H9 (cell line): ENCODE results near the gene SBK1. TPM values are rescaled to one million over a fixed set of nuclear protein-coding genes. Genes with fewer than 3 reads are reported as not detected.

Experiments
- DNase-seq: peaks from one replicate; pipeline ENCODE4 v3.0.0-alpha.2; 2017
- H2AFZ ChIP-seq: one replicate; pipeline ENCODE4 v1.6.1; 2013; ENCODE audit warnings: mild to moderate bottlenecking, low read length, control low read depth, moderate library complexity
- H2AK5ac ChIP-seq: 2 replicates; pipeline ENCODE4 v1.6.1; 2013; ENCODE audit warnings: low read length, control low read depth, mixed read lengths; ENCODE audit not compliant: insufficient read length
- H2BK120ac ChIP-seq: one replicate; pipeline ENCODE4 v1.6.1; 2013; ENCODE audit warnings: low read depth, mild to moderate bottlenecking, low read length, control low read depth, inconsistent platforms; ENCODE audit not compliant: poor library complexity, severe bottlenecking
- H2BK12ac ChIP-seq: 2 replicates; pipeline ENCODE4 v1.6.1; 2013; ENCODE audit warnings: low read length, control low read depth, mixed read lengths, low read depth; ENCODE audit not compliant: insufficient read length
- H2BK15ac ChIP-seq: 2 replicates; pipeline ENCODE4 v1.6.1; 2013; ENCODE audit warnings: low read depth, low read length, control low read depth
- H2BK20ac ChIP-seq: one replicate; pipeline ENCODE4 v1.6.1; 2013; ENCODE audit warnings: low read depth, mild to moderate bottlenecking, low read length, control low read depth, inconsistent platforms; ENCODE audit not compliant: poor library complexity, severe bottlenecking
- H2BK5ac ChIP-seq: 2 replicates; pipeline ENCODE4 v1.6.1; 2013; ENCODE audit warnings: low read length, control low read depth, mixed read lengths; ENCODE audit not compliant: insufficient read length
- H3K14ac ChIP-seq: 2 replicates; pipeline ENCODE4 v1.6.1; 2013; ENCODE audit warnings: low read length, control low read depth; ENCODE audit not compliant: insufficient read depth
- H3K18ac ChIP-seq: 2 replicates; pipeline ENCODE4 v1.6.1; 2013; ENCODE audit warnings: low read depth, mild to moderate bottlenecking, mixed read lengths, low read length, control low read depth; ENCODE audit not compliant: insufficient read length
- H3K23ac ChIP-seq: 2 replicates; pipeline ENCODE4 v1.6.1; 2013; ENCODE audit warnings: low read length, control low read depth, mixed read lengths, low read depth; ENCODE audit not compliant: insufficient read length
- H3K23me2 ChIP-seq: 2 replicates; pipeline ENCODE4 v1.6.1; 2013; ENCODE audit warnings: low read depth, mild to moderate bottlenecking, mixed read lengths, low read length, control low read depth; ENCODE audit not compliant: insufficient read length, poor library complexity, severe bottlenecking
- H3K27ac ChIP-seq: 2 replicates; pipeline ENCODE4 v1.5.1; 2013; ENCODE audit warnings: low read length, control low read depth, mixed read lengths, low read depth; ENCODE audit not compliant: insufficient read length
- H3K27me3 ChIP-seq: 2 replicates; pipeline ENCODE4 v1.6.1; 2013; ENCODE audit warnings: low read length, control low read depth, inconsistent platforms; ENCODE audit not compliant: insufficient read depth
- H3K4ac ChIP-seq: 2 replicates; pipeline ENCODE4 v1.6.1; 2013; ENCODE audit warnings: low read depth, mild to moderate bottlenecking, control low read depth, inconsistent platforms, low read length, moderate library complexity
- H3K4me1 ChIP-seq: 2 replicates; pipeline ENCODE4 v1.6.1; 2013; ENCODE audit warnings: low read length, control low read depth, inconsistent platforms; ENCODE audit not compliant: insufficient read depth
- H3K4me2 ChIP-seq: 2 replicates; pipeline ENCODE4 v1.6.1; 2013; ENCODE audit warnings: low read length, control low read depth, mixed read lengths; ENCODE audit not compliant: insufficient read length, insufficient read depth
- H3K56ac ChIP-seq: 2 replicates; pipeline ENCODE4 v1.6.1; 2013; ENCODE audit warnings: low read depth, mild to moderate bottlenecking, mixed read lengths, low read length, control low read depth; ENCODE audit not compliant: insufficient read length
- H3K79me1 ChIP-seq: 2 replicates; pipeline ENCODE4 v1.6.1; 2013; ENCODE audit warnings: low read depth, mild to moderate bottlenecking, moderate library complexity, low read length, control low read depth, inconsistent platforms; ENCODE audit not compliant: insufficient read depth, poor library complexity, severe bottlenecking
- H3K79me2 ChIP-seq: 2 replicates; pipeline ENCODE4 v1.6.1; 2013; ENCODE audit warnings: low read length, control low read depth, inconsistent platforms; ENCODE audit not compliant: insufficient read depth
- H3K9ac ChIP-seq: 2 replicates; pipeline ENCODE4 v1.6.1; 2013; ENCODE audit warnings: low read length, control low read depth, mixed read lengths; ENCODE audit not compliant: insufficient read length; ENCODE audit errors: extremely low read depth
- H3K9me3 ChIP-seq: one replicate; pipeline ENCODE4 v1.6.1; 2013; ENCODE audit warnings: low read depth, low read length, inconsistent platforms; ENCODE audit not compliant: control insufficient read depth
- H3T11ph ChIP-seq: one replicate; pipeline ENCODE4 v1.6.1; 2013; ENCODE audit warnings: mild to moderate bottlenecking, low read length, control low read depth, inconsistent platforms
- H4K20me1 ChIP-seq: one replicate; pipeline ENCODE4 v1.6.1; 2013; ENCODE audit not compliant: control insufficient read depth, insufficient read length, insufficient read depth
- H4K5ac ChIP-seq: 2 replicates; pipeline ENCODE4 v1.6.1; 2013; ENCODE audit warnings: low read depth, mild to moderate bottlenecking, mixed read lengths, low read length, control low read depth; ENCODE audit not compliant: insufficient read length
- H4K8ac ChIP-seq: replicated peaks from 2 replicates; pipeline ENCODE4 v1.6.1; 2013; ENCODE audit warnings: low read length, control low read depth, mixed read lengths, low read depth; ENCODE audit not compliant: insufficient read length
- H4K91ac ChIP-seq: 2 replicates; pipeline ENCODE4 v1.6.1; 2013; ENCODE audit warnings: low read depth, mild to moderate bottlenecking, moderate library complexity, mixed read lengths, low read length, control low read depth; ENCODE audit not compliant: insufficient read length
- H3K27ac Mint-ChIP-seq, 3 experiments: 2 replicates in 2 of 3; 3 replicates in 1 of 3; pipeline ENCODE4 v1.8.0; 2020 to 2021; ENCODE audit warnings: mixed read lengths in 3 of 3, mild to moderate bottlenecking in 1 of 3, moderate library complexity in 1 of 3
- H3K27me3 Mint-ChIP-seq: 2 replicates; pipeline ENCODE4 v1.8.0; 2021; ENCODE audit warnings: low read depth, mild to moderate bottlenecking, moderate library complexity, mixed read lengths
- H3K36me3 Mint-ChIP-seq, 3 experiments: 2 replicates in 2 of 3; 3 replicates in 1 of 3; pipeline ENCODE4 v1.8.0; 2020 to 2021; ENCODE audit warnings: low read depth in 3 of 3, mixed read lengths in 3 of 3; ENCODE audit not compliant: insufficient read depth in 1 of 3
- H3K4me1 Mint-ChIP-seq, 2 experiments: 2 replicates each; pipeline ENCODE4 v1.8.0; 2020; ENCODE audit warnings: mixed read lengths in 2 of 2
- H3K4me3 Mint-ChIP-seq, 2 experiments: 2 replicates in 1 of 2; 3 replicates in 1 of 2; pipeline ENCODE4 v1.8.0; 2020 to 2021; ENCODE audit warnings: mild to moderate bottlenecking in 2 of 2, mixed read lengths in 2 of 2, moderate library complexity in 1 of 2
- H3K9me3 Mint-ChIP-seq, 2 experiments: 2 replicates in 1 of 2; 3 replicates in 1 of 2; pipeline ENCODE4 v1.8.0; 2020; ENCODE audit warnings: mild to moderate bottlenecking in 2 of 2, mixed read lengths in 2 of 2, moderate library complexity in 1 of 2
- WGBS: extraction: QIAGEN DNeasy Blood & Tissue Kit; methylation state at CpG from one replicate; pipeline ENCODE4 v1.1.7; 2013; ENCODE audit warnings: missing lambda C conversion rate, low lambda C conversion rate, mixed read lengths; ENCODE audit not compliant: insufficient read length; ENCODE audit errors: extremely low coverage; 5-methylcytosine and 5-hydroxymethylcytosine counted together
- total RNA-seq: library from RNA; stranded (reverse); gene quantifications from 2 replicates; pipeline ENCODE4 v1.2.1, GENCODE V29; 2021
- TF ChIP-seq, protein P1 (sequence below): fragments of 200-600 bp; sonication (generic); conservative IDR thresholded peaks from 3 replicates; pipeline ENCODE4 v1.8.0; 2021; ENCODE audit warnings: antibody characterized with exemption, mild to moderate bottlenecking

SBK1 gene
- total RNA-seq, 1 experiment from 2014 or later: 65.5 TPM

- Histone ChIP-seq H3K14ac (no peak overlapping the region), H3K4me2 (no peak overlapping the region), H3K4me1 (no peaks in the 10 kb centered on the region), H3K79me2 (peaks cover 9% of the 10 kb centered on the region; the same call in 1 of the 2 replicates), H3K4ac (no peak overlapping the region), H4K91ac (no peak overlapping the region), H3K23ac (no peak overlapping the region), H4K5ac (no peak overlapping the region), H3K18ac (no peak overlapping the region), H4K20me1 (peaks cover 4% of the 10 kb centered on the region), H2BK120ac (no peak overlapping the region), H4K8ac (no peak overlapping the region), H3T11ph (no peak overlapping the region), H3K9me3 (no peaks in the 10 kb centered on the region), H2AFZ (no peak overlapping the region), H3K79me1 (peaks cover 15% of the 10 kb centered on the region), H3K9ac (no peak overlapping the region), H2BK15ac (no peak overlapping the region), H3K27ac (no peak overlapping the region), H3K56ac (no peak overlapping the region), H3K23me2 (no peaks in the 10 kb centered on the region), H2BK5ac (no peak overlapping the region), H2BK12ac (no peak overlapping the region), H2AK5ac (no peak overlapping the region), H3K27me3 (no peaks in the 10 kb centered on the region), H2BK20ac (no peak overlapping the region)
- DNase-seq: peak; percentile 50
- H3K27me3 Mint-ChIP-seq: no peaks in the 10 kb centered on the region
- H3K4me3 Mint-ChIP-seq: no peak overlapping the region
- TF ChIP-seq, protein P1, sequence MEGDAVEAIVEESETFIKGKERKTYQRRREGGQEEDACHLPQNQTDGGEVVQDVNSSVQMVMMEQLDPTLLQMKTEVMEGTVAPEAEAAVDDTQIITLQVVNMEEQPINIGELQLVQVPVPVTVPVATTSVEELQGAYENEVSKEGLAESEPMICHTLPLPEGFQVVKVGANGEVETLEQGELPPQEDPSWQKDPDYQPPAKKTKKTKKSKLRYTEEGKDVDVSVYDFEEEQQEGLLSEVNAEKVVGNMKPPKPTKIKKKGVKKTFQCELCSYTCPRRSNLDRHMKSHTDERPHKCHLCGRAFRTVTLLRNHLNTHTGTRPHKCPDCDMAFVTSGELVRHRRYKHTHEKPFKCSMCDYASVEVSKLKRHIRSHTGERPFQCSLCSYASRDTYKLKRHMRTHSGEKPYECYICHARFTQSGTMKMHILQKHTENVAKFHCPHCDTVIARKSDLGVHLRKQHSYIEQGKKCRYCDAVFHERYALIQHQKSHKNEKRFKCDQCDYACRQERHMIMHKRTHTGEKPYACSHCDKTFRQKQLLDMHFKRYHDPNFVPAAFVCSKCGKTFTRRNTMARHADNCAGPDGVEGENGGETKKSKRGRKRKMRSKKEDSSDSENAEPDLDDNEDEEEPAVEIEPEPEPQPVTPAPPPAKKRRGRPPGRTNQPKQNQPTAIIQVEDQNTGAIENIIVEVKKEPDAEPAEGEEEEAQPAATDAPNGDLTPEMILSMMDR: no peak
- no CpG with 5 or more reads among the region's 8 CpGs for WGBS
- H3K9me3 Mint-ChIP-seq: peaks cover 0 to 5% of the 10 kb centered on the region in 2 experiments; a peak in 1 of 5 replicates
- no peak overlapping the region for H3K27ac Mint-ChIP-seq
- peaks cover 40 to 58% (median 41%) of the 10 kb centered on the region in 3 experiments for H3K36me3 Mint-ChIP-seq
- peaks cover 4 to 12% of the 10 kb centered on the region in 2 experiments for H3K4me1 Mint-ChIP-seq
These were observed 11.9 kb downstream of the SBK1 start for GRCh38 chr16:28304214-28304613.
